ENCODE data around the gene ACTRT2. TPM values are rescaled to one million over a fixed set of nuclear protein-coding genes. Genes with fewer than 3 reads are reported as not detected.

The ACTRT2 gene
- total RNA-seq, 4 donors from 2014 or later: not detected

DNA sequence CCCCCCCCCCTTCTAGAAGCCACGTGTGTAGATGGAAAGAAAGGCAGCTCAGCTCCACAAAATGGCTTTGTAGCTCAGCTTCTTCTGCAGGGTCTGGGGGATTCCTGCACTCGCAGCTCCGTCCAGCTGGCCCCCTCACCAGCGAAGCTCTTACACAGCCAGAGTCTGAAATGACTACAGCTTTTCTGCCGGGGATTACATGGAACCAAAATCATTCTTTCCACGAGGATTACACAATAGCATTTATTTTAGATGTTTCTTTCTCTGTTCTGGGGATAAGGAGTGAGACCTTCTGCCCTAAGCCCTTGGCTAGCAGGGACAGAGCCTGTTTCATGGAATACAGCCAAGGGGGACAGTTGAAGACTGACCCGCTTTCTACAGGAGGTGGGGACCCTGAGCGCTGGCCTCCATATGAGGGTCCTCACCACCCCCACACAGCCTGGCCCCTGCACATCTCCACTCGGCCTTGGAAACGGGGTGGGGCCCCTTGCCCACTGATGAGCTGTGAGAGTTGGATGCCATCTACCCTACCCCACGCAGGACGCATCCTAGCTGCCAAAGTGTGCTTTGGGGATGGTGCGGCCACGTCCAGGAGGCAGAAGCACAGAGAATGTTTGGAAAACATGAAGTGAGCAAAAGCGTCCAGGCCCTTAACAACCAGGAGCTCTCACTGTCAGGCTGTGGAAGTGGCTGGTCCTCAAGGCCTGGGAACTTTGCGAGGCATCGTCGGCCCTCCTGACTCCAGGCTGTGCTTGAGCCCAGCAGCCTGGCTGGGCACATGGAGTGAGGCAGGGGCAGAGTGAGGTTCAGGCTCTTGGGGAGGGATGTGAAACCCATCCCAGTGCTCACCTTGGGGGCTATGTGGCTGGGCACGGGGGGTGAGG, 14.5 kb downstream of the ACTRT2 start:
- DNase-seq: peak in 2 of 3 donors; percentile 35 to 39
- H3K27ac ChIP-seq: no peak overlapping the region
- no peaks in the 10 kb centered on the region for H3K27me3 ChIP-seq

GRCh38 chr1:3036447-3037280, 15.4 kb downstream of the ACTRT2 start:
- Histone ChIP-seq H3K36me3 (no peaks in the 10 kb centered on the region), H3K4me3 (no peak overlapping the region), H3K4me1 (no peaks in the 10 kb centered on the region), H3K27ac (no peak overlapping the region), H3K27me3 (no peaks in the 10 kb centered on the region), H3K9me3 (no peaks in the 10 kb centered on the region)
- no peak for DNase-seq
- TF ChIP-seq CTCF (IDR thresholded peaks at IDR 0.05) (no peak), POLR2A (IDR thresholded peaks at IDR 0.05) (no peak)

More for the DNA sequence above, 14.5 kb downstream of the ACTRT2 start:
- H3K4me1 ChIP-seq: no peaks in the 10 kb centered on the region
- no peaks in the 10 kb centered on the region for H3K36me3 ChIP-seq
- TF ChIP-seq CTCF (IDR thresholded peaks at IDR 0.05) (no peak), POLR2A (IDR thresholded peaks at IDR 0.05) (no peak)
- no peak overlapping the region for H3K4me3 ChIP-seq
- H3K9me3 ChIP-seq: no peaks in the 10 kb centered on the region

DNA sequence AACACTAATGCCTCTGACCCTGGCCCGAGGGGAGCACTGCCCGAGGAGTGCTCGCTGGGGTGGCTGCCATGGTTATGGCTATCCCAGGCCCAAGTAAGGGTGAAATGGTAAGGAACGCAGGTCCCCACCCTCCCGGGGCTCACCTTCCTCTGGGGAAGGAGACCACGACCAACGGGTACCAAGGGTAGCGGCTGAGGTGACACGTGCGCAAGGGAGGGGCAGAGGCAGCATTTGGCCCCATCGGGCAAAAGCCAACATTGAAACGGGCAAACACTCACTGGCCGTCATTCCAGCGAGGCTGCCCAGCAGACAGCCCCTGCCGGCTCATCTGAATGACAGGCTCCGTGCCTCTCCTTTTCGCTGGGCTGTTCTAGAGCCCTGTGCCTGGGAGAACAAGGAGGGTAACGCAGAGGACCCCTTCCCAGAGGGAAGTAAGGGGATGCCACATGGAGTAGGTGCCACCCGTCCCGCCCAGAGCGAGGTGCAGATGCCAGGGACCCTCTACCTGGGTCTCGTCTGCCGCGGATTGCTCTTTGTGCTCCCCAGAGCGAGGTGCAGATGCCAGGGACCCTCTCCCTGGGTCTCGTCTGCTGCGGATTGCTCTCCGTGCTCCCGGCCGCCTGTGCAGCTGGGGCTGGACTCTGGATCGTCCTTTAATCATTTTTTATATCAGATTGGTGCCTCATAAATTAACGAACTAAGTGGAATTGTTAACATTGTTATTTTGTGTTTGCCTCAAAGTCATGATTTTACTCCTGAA, 16.2 kb downstream of the ACTRT2 start:
- H3K27ac ChIP-seq: no peak overlapping the region

GRCh38 chr1:3038113-3038551, 16.9 kb downstream of the ACTRT2 start:
- H3K4me1 ChIP-seq: no peaks in the 10 kb centered on the region
- no peaks in the 10 kb centered on the region for H3K27me3 ChIP-seq
- H3K27ac ChIP-seq: no peak overlapping the region
- TF ChIP-seq POLR2A (IDR thresholded peaks at IDR 0.05) (no peak), CTCF (IDR thresholded peaks at IDR 0.05) (no peak)
- no peak overlapping the region for H3K4me3 ChIP-seq
- DNase-seq: no peak
- no peaks in the 10 kb centered on the region for H3K36me3 ChIP-seq
- H3K9me3 ChIP-seq: no peaks in the 10 kb centered on the region

More for the DNA sequence above, 16.2 kb downstream of the ACTRT2 start:
- H3K36me3 ChIP-seq: no peaks in the 10 kb centered on the region
- no peaks in the 10 kb centered on the region for H3K9me3 ChIP-seq
- peak in 2 of 3 donors; percentile 24 to 34 for DNase-seq
- TF ChIP-seq POLR2A (IDR thresholded peaks at IDR 0.05) (no peak), CTCF (IDR thresholded peaks at IDR 0.05) (no peak)
- no peaks in the 10 kb centered on the region for H3K27me3 ChIP-seq
- H3K4me3 ChIP-seq: no peak overlapping the region
- H3K4me1 ChIP-seq: no peaks in the 10 kb centered on the region

DNA sequence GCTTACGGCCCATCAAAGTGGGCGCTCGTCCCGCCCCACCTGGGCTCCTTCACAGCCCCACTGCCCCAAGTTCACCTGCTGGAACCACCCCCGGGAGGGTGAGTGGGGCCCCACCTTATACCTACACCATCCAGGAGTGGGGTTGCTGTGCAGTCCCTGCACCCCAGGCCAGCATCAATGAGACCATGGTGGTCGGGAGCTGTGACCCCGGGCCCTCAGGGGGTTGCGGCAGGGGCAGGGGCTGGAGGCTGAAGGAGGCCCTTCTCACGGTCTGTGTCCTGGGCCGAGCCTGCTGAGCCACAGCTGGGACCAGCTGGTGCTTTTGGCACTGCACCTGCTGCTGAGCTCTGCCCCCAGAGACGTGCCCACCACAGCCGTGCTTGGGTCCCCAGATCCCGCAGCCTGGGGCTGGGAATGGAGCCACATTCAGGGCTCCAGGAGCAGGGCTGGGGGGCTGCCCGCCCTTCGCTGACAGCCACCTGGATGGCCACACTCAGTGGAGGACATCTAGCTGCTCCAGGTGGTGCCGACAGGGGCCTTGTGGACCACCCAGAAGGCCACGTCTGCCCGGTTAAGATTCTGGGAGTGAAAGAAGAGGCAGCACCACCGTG, 17.4 kb downstream of the ACTRT2 start:
- Histone ChIP-seq H3K27ac (no peak overlapping the region), H3K27me3 (no peaks in the 10 kb centered on the region), H3K9me3 (no peaks in the 10 kb centered on the region), H3K36me3 (no peaks in the 10 kb centered on the region), H3K4me1 (no peaks in the 10 kb centered on the region), H3K4me3 (no peak overlapping the region)
- TF ChIP-seq POLR2A (IDR thresholded peaks at IDR 0.05): no peak
- no peak for TF ChIP-seq CTCF (IDR thresholded peaks at IDR 0.05)
- DNase-seq: peak in 2 of 3 donors; percentile 38 to 44

Data from Peyer's patch (tissue), 4 donors.